Measurements from ENCODE around the gene TNP2. TPM values are rescaled to one million over a fixed set of nuclear protein-coding genes. Genes with fewer than 3 reads are reported as not detected.

Gene TNP2
- total RNA-seq, 2 experiments from 2014 or later = not detected

GRCh38 chr16:11258553-11259492 is 10.3 kb downstream of the TNP2 start:
- ChIA-PET POLR2A (interaction anchor here (0.8 to 4.9 kb wide), 8 partner anchors 34 to 293 kb away, joined by 3 to 47 read pairs (median 4); no protein-coding TSS in a partner anchor), CTCF (interaction anchor here (1.1 to 6.8 kb wide), 8 partner anchors 33 to 301 kb away, joined by 3 to 118 read pairs (median 18); no protein-coding TSS in a partner anchor)
- Mint-ChIP-seq H3K27ac (peak overlapping the region; percentile 69), H3K9me3 (no peaks in the 10 kb centered on the region), H3K4me3 (no peak overlapping the region), H3K4me1 (ENCODE audit: low read depth) (peaks cover 42% of the 10 kb centered on the region), H3K36me3 (peaks cover 23% of the 10 kb centered on the region), H3K27me3 (no peaks in the 10 kb centered on the region)
- intact Hi-C loops (cut with micrococcal nuclease) = no loop called here
- DNase-seq = peak; percentile 67

GRCh38 chr16:11257131-11257938 is 11.8 kb downstream of the TNP2 start:
- ChIA-PET CTCF (interaction anchor here (0.6 to 6.8 kb wide), 21 partner anchors 9 to 303 kb away, joined by 3 to 118 read pairs (median 7); no protein-coding TSS in a partner anchor), POLR2A (interaction anchor here (1.2 to 7.4 kb wide), 12 partner anchors 11 to 312 kb away, joined by 5 to 129 read pairs (median 19); no protein-coding TSS in a partner anchor)
- H3K27ac Mint-ChIP-seq = peak overlapping the region; percentile 99

GRCh38 chr16:11256661-11257130 is 12.4 kb downstream of the TNP2 start:
- peak; percentile 68 for DNase-seq
- CTCF ChIA-PET = interaction anchor here (0.6 to 6.8 kb wide), 28 partner anchors 8 to 819 kb away, joined by 3 to 118 read pairs (median 6); no protein-coding TSS in a partner anchor
- H3K27me3 Mint-ChIP-seq = peaks cover 6% of the 10 kb centered on the region
- no peaks in the 10 kb centered on the region for H3K9me3 Mint-ChIP-seq
- H3K4me3 Mint-ChIP-seq = peak overlapping the region; percentile 91
- peak overlapping the region; percentile 99 for H3K27ac Mint-ChIP-seq
- intact Hi-C loops (cut with micrococcal nuclease) = loop anchor here (1.0 kb wide), 2 partner anchors 99 to 285 kb away; no protein-coding TSS in a partner anchor
- peaks cover 43% of the 10 kb centered on the region for H3K4me1 Mint-ChIP-seq (ENCODE audit: low read depth)
- POLR2A ChIA-PET = interaction anchor here (0.9 to 7.4 kb wide), 31 partner anchors 9 to 541 kb away, joined by 3 to 129 read pairs (median 8); partner anchors contain the start of gene TXNDC11
- H3K36me3 Mint-ChIP-seq = peaks cover 44% of the 10 kb centered on the region

More at GRCh38 chr16:11257131-11257938, 11.8 kb downstream of the TNP2 start:
- Mint-ChIP-seq H3K4me1 (ENCODE audit: low read depth) (peaks cover 37% of the 10 kb centered on the region), H3K4me3 (peak overlapping the region; percentile 91), H3K36me3 (peaks cover 38% of the 10 kb centered on the region), H3K9me3 (no peaks in the 10 kb centered on the region), H3K27me3 (peaks cover 4% of the 10 kb centered on the region)
- intact Hi-C loops (cut with micrococcal nuclease) = loop anchor here (1.0 kb wide), 2 partner anchors 98 to 286 kb away; no protein-coding TSS in a partner anchor
- peak; percentile 83 for DNase-seq

GRCh38 chr16:11255737-11256660 is 13.1 kb downstream of the TNP2 start, which contains the start of gene SOCS1:
SOCS1 (minus strand) TSS chr16:11256204; CDS start chr16:11255478, 726 bp downstream.
- Mint-ChIP-seq H3K27me3 (peaks cover 6% of the 10 kb centered on the region), H3K27ac (peak within 1 kb of the TSS; percentile 99), H3K4me1 (ENCODE audit: low read depth) (peaks cover 48% of the 10 kb centered on the region), H3K4me3 (peak within 1 kb of the TSS; percentile 98), H3K9me3 (no peaks in the 10 kb centered on the region), H3K36me3 (peaks cover 48% of the 10 kb centered on the region)
- intact Hi-C loops (cut with micrococcal nuclease) = no loop called here
- POLR2A ChIA-PET = interaction anchor here (0.7 to 7.4 kb wide), 38 partner anchors 8 to 542 kb away, joined by 3 to 129 read pairs (median 7); partner anchors contain the start of gene TXNDC11
- CTCF ChIA-PET = interaction anchor here (0.6 to 6.8 kb wide), 38 partner anchors 8 to 820 kb away, joined by 3 to 118 read pairs (median 4); no protein-coding TSS in a partner anchor
- peak; percentile 92 for DNase-seq

GRCh38 chr16:11254913-11255736 is 14.0 kb downstream of the TNP2 start:
- ChIA-PET POLR2A (interaction anchor here (0.7 to 7.4 kb wide), 38 partner anchors 8 to 488 kb away, joined by 3 to 129 read pairs (median 7); partner anchors contain the start of genes LITAF and TXNDC11), CTCF (interaction anchor here (0.7 to 6.8 kb wide), 29 partner anchors 8 to 301 kb away, joined by 3 to 118 read pairs (median 6); no protein-coding TSS in a partner anchor)
- peaks cover 6% of the 10 kb centered on the region for H3K27me3 Mint-ChIP-seq
- DNase-seq = peak; percentile 65
- H3K27ac Mint-ChIP-seq = peak overlapping the region; percentile 97
- H3K4me3 Mint-ChIP-seq = peak overlapping the region; percentile 98
- H3K9me3 Mint-ChIP-seq = no peaks in the 10 kb centered on the region
- intact Hi-C loops (cut with micrococcal nuclease) = loop anchor here (5.0 kb wide), 1 partner anchor 78 kb away; no protein-coding TSS in a partner anchor
- H3K4me1 Mint-ChIP-seq (ENCODE audit: low read depth) = peaks cover 53% of the 10 kb centered on the region
- peaks cover 54% of the 10 kb centered on the region for H3K36me3 Mint-ChIP-seq

GRCh38 chr16:11253995-11254912 is 14.9 kb downstream of the TNP2 start:
- H3K36me3 Mint-ChIP-seq = peaks cover 61% of the 10 kb centered on the region
- H3K4me1 Mint-ChIP-seq (ENCODE audit: low read depth) = peaks cover 53% of the 10 kb centered on the region

GRCh38 chr16:11253009-11253994 is 15.8 kb downstream of the TNP2 start:
- Mint-ChIP-seq H3K9me3 (no peaks in the 10 kb centered on the region), H3K4me1 (ENCODE audit: low read depth) (peaks cover 50% of the 10 kb centered on the region), H3K27me3 (peaks cover 6% of the 10 kb centered on the region), H3K36me3 (peaks cover 67% of the 10 kb centered on the region), H3K27ac (peak overlapping the region; percentile 97), H3K4me3 (peak overlapping the region; percentile 98)
- intact Hi-C loops (cut with micrococcal nuclease) = loop anchor here (1.0 to 5.0 kb wide), 2 partner anchors 76 to 265 kb away; no protein-coding TSS in a partner anchor
- ChIA-PET POLR2A (interaction anchor here (0.6 to 7.4 kb wide), 29 partner anchors 10 to 333 kb away, joined by 3 to 129 read pairs (median 9); partner anchors contain the start of gene LITAF), CTCF (interaction anchor here (0.6 to 6.8 kb wide), 17 partner anchors 15 to 289 kb away, joined by 3 to 118 read pairs (median 8); no protein-coding TSS in a partner anchor)
- DNase-seq = peak; percentile 77

More at GRCh38 chr16:11253995-11254912, 14.9 kb downstream of the TNP2 start:
- H3K9me3 Mint-ChIP-seq = no peaks in the 10 kb centered on the region
- H3K4me3 Mint-ChIP-seq = peak overlapping the region; percentile 98
- H3K27ac Mint-ChIP-seq = peak overlapping the region; percentile 97
- peaks cover 6% of the 10 kb centered on the region for H3K27me3 Mint-ChIP-seq
- peak; percentile 27 for DNase-seq
- intact Hi-C loops (cut with micrococcal nuclease) = loop anchor here (1.0 to 5.0 kb wide), 2 partner anchors 77 to 266 kb away; no protein-coding TSS in a partner anchor
- POLR2A ChIA-PET = interaction anchor here (0.6 to 7.4 kb wide), 31 partner anchors 8 to 332 kb away, joined by 3 to 129 read pairs (median 10); partner anchors contain the start of gene LITAF
- CTCF ChIA-PET = interaction anchor here (0.6 to 6.8 kb wide), 18 partner anchors 8 to 288 kb away, joined by 3 to 118 read pairs (median 5); no protein-coding TSS in a partner anchor
